NCI-H446 (cell line): Measurements from ENCODE around the gene MISP3.

ENCODE experiments used
- DNase-seq, 2 experiments: peaks; one replicate each; lab custom pipeline; 2025; lab: John Stamatoyannopoulos, UW

Gene MISP3

GRCh38 chr19:14102756-14103155 is 30.2 kb downstream of the MISP3 start:
- no peak for DNase-seq

GRCh38 chr19:14103310-14103709 is 30.7 kb downstream of the MISP3 start:
- DNase-seq, result no peak

GRCh38 chr19:14105680-14106079 is 33.1 kb downstream of the MISP3 start:
- DNase-seq, result no peak

- DNase-seq, result no peak
These were observed 34.3 kb downstream of the MISP3 start for GRCh38 chr19:14106840-14107239.

- DNase-seq, result no peak
These were observed 35.2 kb downstream of the MISP3 start for GRCh38 chr19:14107581-14108461.

GRCh38 chr19:14110650-14111049 is 38.1 kb downstream of the MISP3 start:
- no peak for DNase-seq

GRCh38 chr19:14111486-14111885 is 38.9 kb downstream of the MISP3 start:
- no peak for DNase-seq

GRCh38 chr19:14112051-14112808 is 39.6 kb downstream of the MISP3 start:
- no peak for DNase-seq

GRCh38 chr19:14112809-14113385 is 40.3 kb downstream of the MISP3 start:
- DNase-seq, result no peak

- no peak for DNase-seq
These were observed 41.3 kb downstream of the MISP3 start for GRCh38 chr19:14113762-14114414.

- no peak for DNase-seq
These were observed 41.9 kb downstream of the MISP3 start for GRCh38 chr19:14114439-14114838.

GRCh38 chr19:14114854-14115253 is 42.3 kb downstream of the MISP3 start:
- DNase-seq, result no peak

- no peak for DNase-seq
These were observed 43.2 kb downstream of the MISP3 start for GRCh38 chr19:14115756-14116155.

- no peak for DNase-seq
These were observed 43.9 kb downstream of the MISP3 start for GRCh38 chr19:14116525-14116917.

- no peak for DNase-seq
These were observed 44.5 kb downstream of the MISP3 start for GRCh38 chr19:14116918-14117578.

- DNase-seq, result peak; percentile 98 to 100
These were observed 45.1 kb downstream of the MISP3 start, which contains the start of gene PRKACA for GRCh38 chr19:14117668-14118164. TSS of gene PRKACA (minus strand) at chr19:14117762. CDS start at chr19:14117547, 215 bp downstream.

GRCh38 chr19:14118165-14119051 is 45.8 kb downstream of the MISP3 start:
- no peak for DNase-seq

GRCh38 chr19:14119146-14119545 is 46.6 kb downstream of the MISP3 start:
- DNase-seq, result no peak

- no peak for DNase-seq
These were observed 47.3 kb downstream of the MISP3 start for GRCh38 chr19:14119644-14120496.

- DNase-seq, result no peak
These were observed 47.9 kb downstream of the MISP3 start for GRCh38 chr19:14120497-14120780.
